Measurements from ENCODE around the gene MICU1. TPM values are rescaled to one million over a fixed set of nuclear protein-coding genes. Genes with fewer than 3 reads are reported as not detected.

Gene MICU1
- total and polyA plus RNA-seq, 2 experiments from 2014 or later = 27.5 to 52.3 TPM

DNA sequence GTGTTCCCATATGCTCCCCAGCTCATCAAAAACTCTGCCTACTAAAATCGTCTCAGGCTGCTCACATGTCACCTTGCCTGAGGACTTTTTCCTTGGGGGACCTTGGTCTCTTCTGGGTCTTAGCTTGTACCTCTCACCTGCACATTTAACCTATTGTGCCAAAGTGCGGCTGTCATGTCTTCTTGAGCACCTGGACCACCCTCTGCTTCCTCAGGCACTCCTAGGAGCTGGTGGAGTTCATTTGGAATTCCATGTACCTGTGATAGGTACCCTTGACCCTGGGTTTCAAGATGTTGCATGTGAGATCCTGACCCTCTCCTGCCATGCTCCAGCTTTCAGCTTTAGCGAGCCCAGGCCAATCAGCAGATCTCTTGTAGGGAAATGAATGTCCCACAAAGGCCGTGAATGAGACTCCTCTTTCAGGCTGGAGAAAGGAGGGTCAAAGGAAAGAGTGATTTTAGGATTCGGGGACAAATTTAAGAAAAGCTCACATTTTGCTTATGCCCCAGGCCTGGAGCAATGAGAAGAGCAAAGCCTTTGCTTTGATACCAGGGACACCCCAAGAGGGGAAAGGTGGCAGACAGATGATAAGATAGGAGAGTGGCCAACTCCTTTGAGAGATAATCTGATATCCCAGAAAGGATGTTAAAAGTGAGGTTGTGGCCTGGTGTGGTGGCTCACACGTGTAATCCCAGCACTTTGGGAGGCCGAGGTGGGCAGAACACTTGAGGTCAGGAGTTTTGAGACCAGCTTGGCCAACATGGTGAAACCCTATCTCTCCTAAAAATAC, 260.6 kb downstream of the MICU1 start (continued):
- TF ChIP-seq, protein P1, sequence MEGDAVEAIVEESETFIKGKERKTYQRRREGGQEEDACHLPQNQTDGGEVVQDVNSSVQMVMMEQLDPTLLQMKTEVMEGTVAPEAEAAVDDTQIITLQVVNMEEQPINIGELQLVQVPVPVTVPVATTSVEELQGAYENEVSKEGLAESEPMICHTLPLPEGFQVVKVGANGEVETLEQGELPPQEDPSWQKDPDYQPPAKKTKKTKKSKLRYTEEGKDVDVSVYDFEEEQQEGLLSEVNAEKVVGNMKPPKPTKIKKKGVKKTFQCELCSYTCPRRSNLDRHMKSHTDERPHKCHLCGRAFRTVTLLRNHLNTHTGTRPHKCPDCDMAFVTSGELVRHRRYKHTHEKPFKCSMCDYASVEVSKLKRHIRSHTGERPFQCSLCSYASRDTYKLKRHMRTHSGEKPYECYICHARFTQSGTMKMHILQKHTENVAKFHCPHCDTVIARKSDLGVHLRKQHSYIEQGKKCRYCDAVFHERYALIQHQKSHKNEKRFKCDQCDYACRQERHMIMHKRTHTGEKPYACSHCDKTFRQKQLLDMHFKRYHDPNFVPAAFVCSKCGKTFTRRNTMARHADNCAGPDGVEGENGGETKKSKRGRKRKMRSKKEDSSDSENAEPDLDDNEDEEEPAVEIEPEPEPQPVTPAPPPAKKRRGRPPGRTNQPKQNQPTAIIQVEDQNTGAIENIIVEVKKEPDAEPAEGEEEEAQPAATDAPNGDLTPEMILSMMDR (conservative IDR thresholded peaks at IDR 0.05; ENCODE audit: low read depth in 2 of 2) = no peak
- TF ChIP-seq, protein P2, sequence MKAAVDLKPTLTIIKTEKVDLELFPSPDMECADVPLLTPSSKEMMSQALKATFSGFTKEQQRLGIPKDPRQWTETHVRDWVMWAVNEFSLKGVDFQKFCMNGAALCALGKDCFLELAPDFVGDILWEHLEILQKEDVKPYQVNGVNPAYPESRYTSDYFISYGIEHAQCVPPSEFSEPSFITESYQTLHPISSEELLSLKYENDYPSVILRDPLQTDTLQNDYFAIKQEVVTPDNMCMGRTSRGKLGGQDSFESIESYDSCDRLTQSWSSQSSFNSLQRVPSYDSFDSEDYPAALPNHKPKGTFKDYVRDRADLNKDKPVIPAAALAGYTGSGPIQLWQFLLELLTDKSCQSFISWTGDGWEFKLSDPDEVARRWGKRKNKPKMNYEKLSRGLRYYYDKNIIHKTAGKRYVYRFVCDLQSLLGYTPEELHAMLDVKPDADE (IDR thresholded peaks at IDR 0.05) = no peak
- TF ChIP-seq EZH2 (IDR thresholded peaks at IDR 0.05; ENCODE audit: low read depth, unreplicated experiment) (no peak), STAT1 (IDR thresholded peaks at IDR 0.05; ENCODE audit: unreplicated experiment) (no peak), CREB1 (CRISPR knock-in tag; IDR thresholded peaks at IDR 0.05; ENCODE audit: low read depth) (no peak)

DNA sequence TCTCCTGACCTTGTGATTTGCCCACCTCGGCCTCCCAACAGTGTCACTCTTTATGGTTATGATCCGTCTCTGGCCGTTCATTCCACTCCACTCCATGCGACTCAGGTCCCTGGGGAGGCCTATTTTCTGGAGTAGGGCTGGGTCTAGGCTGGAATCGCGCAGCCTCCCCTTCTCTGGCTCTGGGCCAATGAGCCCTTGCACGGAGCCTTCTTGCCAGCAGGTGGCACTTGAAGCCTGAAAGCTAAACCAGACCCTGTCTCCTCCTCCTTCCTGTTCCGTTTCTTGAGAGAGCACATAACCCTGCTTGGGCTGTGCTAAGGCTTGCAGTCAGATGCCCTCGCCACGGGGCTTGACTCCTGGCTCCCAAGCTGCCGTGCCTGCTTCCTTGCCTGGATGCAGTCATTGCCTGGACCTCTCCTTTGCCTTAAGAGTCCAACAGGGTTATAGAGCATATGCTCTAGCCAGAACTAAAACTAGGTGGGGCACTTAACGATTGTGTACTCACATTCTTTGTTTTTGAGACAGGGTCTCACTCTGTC, 261.6 kb downstream of the MICU1 start:
- H3K4me3 Mint-ChIP-seq = no peak overlapping the region
- no peaks in the 10 kb centered on the region for H3K9me3 Mint-ChIP-seq
- H3K79me2 ChIP-seq (replicated peaks; ENCODE audit: insufficient read depth) = no peaks in the 10 kb centered on the region
- no peak overlapping the region for H3K4me2 ChIP-seq
- no peaks in the 10 kb centered on the region for H3K27me3 ChIP-seq (ENCODE audit: insufficient read depth)
- H3K27ac ChIP-seq (ENCODE audit: low read depth) = peak overlapping the region; percentile 36; the same call in 1 of the 2 replicates
- H3K27ac Mint-ChIP-seq = peak overlapping the region; percentile 37; the same call in 1 of the 2 replicates
- peaks cover 5% of the 10 kb centered on the region; the same call in 1 of the 3 replicates for H3K4me1 Mint-ChIP-seq
- no peaks in the 10 kb centered on the region for H3K9me2 ChIP-seq (ENCODE audit: insufficient read depth)
- peak; percentile 96 for DNase-seq (ENCODE audit: low spot score)
- H3F3A ChIP-seq (replicated peaks; ENCODE audit: low read depth) = no peaks in the 10 kb centered on the region
- no peaks in the 10 kb centered on the region for H3K36me3 ChIP-seq (ENCODE audit: insufficient read depth)
- TF ChIP-seq EZH2 (IDR thresholded peaks at IDR 0.05; ENCODE audit: low read depth, unreplicated experiment) (no peak), EZH2phosphoT487 (IDR thresholded peaks at IDR 0.05; ENCODE audit: unreplicated experiment) (no peak), POLR2AphosphoS5 (IDR thresholded peaks at IDR 0.05; ENCODE audit: low read depth) (peak; percentile 22; the same call in 1 of the 2 replicates)
- TF ChIP-seq, protein P1 (conservative IDR thresholded peaks at IDR 0.05; ENCODE audit: low read depth in 2 of 2) = peak; percentile 85 to 99
- no peaks in the 10 kb centered on the region for H3K4me1 ChIP-seq (ENCODE audit: insufficient read depth)
- peaks cover 3% of the 10 kb centered on the region; the same call in 2 of the 3 replicates for H3K36me3 Mint-ChIP-seq (ENCODE audit: low read depth)
- ATAC-seq = peak; percentile 99
- no peak overlapping the region for H3K4me3 ChIP-seq
- peaks cover 8% of the 10 kb centered on the region for H3K27me3 Mint-ChIP-seq (ENCODE audit: insufficient read depth, low read depth, poor library complexity)
- no peaks in the 10 kb centered on the region for H4K20me1 ChIP-seq (replicated peaks; ENCODE audit: insufficient read depth)
- peak overlapping the region; percentile 50; the same call in 1 of the 2 replicates for H2AFZ ChIP-seq

All from GM23338 (cell line).